GM21360 (cell line): ENCODE data around the gene FGD2.

Experiments
- ATAC-seq: cut with Tn5 transposase; IDR thresholded peaks from one replicate; pipeline ENCODE4 v1.9.1; 2021; ENCODE audit warnings: mild to moderate bottlenecking, moderate library complexity; ENCODE audit not compliant: unreplicated experiment

The FGD2 gene

GRCh38 chr6:37017606-37018197, 12.2 kb downstream of the FGD2 start:
- no peak for ATAC-seq

- peak; percentile 75 for ATAC-seq
Measured at GRCh38 chr6:37018198-37019064, 13.0 kb downstream of the FGD2 start.

- no peak for ATAC-seq
Measured at GRCh38 chr6:37019065-37019450, 13.6 kb downstream of the FGD2 start.

GRCh38 chr6:37020381-37020780, 14.9 kb downstream of the FGD2 start:
- no peak for ATAC-seq

GRCh38 chr6:37020812-37021211, 15.4 kb downstream of the FGD2 start:
- ATAC-seq = no peak

- no peak for ATAC-seq
Measured at GRCh38 chr6:37021356-37022129, 16.1 kb downstream of the FGD2 start.

- no peak for ATAC-seq
Measured at GRCh38 chr6:37022135-37022863, 16.8 kb downstream of the FGD2 start.

GRCh38 chr6:37024656-37025337, 19.3 kb downstream of the FGD2 start:
- ATAC-seq = no peak

- no peak for ATAC-seq
Measured at GRCh38 chr6:37025621-37026466, 20.4 kb downstream of the FGD2 start.

GRCh38 chr6:37027036-37027720, 21.7 kb downstream of the FGD2 start:
- no peak for ATAC-seq

- ATAC-seq = no peak
Measured at GRCh38 chr6:37027811-37028469, 22.5 kb downstream of the FGD2 start.

- no peak for ATAC-seq
Measured at GRCh38 chr6:37029249-37029971, 24.0 kb downstream of the FGD2 start.

GRCh38 chr6:37030599-37030998, 25.1 kb downstream of the FGD2 start:
- no peak for ATAC-seq

- ATAC-seq = no peak
Measured at GRCh38 chr6:37032239-37032638, 26.8 kb downstream of the FGD2 start.

- no peak for ATAC-seq
Measured at GRCh38 chr6:37033255-37033654, 27.8 kb downstream of the FGD2 start.

- no peak for ATAC-seq
Measured at GRCh38 chr6:37033819-37034795, 28.7 kb downstream of the FGD2 start.

GRCh38 chr6:37036146-37036545, 30.7 kb downstream of the FGD2 start:
- no peak for ATAC-seq
